Stimulated activated CD8-positive, alpha-beta memory T cell treated with anti-CD3 and anti-CD28 coated beads, Interleukin-4, amount 100 ng/mL, for 48 hours (primary cell): Measurements from ENCODE around the gene GSTA2.
"Not testable (repeated sequence)": the region's sequence is repeated elsewhere in the genome, so short reads cannot be mapped to it uniquely, and the experiment has no call there.

Source experiments
- DNase-seq: peaks from one replicate; pipeline ENCODE4 v3.0.0-alpha.2; 2020

GSTA2 gene

DNA sequence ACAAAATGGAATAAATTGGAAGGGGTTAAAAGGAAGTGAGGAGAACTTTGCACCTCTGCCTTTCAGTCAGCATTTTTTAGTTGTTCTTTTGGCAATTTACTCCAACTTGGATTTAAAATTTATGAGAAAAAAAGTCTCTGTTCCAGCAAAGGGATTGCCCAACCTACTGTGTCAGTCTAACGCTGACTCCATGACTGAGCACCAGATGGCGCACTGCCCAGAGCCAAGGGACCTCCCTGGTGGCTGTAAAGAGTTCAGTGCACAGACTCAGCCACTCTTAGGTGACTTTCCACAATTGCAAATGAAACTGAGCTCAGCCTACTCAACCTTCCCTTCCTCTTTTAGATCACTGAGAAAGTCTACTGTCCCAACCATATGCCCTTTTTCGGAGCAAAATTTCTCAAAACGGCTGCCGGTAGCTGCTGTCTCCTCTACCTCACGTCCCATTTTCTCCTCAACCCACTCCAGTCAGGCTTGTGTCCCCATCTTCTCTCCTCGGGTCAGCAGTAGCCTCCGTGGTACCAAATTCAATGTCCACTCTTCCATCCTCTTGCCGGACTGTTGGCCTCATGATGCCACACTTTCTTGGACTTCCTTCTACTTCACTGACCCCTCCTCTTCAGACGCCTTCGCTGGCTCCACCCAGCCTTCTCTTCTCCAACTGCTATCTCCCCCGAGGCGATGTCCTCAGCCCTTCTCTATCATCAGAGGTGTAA, 38.7 kb downstream of the GSTA2 start:
- DNase-seq: peak; percentile 75

DNA sequence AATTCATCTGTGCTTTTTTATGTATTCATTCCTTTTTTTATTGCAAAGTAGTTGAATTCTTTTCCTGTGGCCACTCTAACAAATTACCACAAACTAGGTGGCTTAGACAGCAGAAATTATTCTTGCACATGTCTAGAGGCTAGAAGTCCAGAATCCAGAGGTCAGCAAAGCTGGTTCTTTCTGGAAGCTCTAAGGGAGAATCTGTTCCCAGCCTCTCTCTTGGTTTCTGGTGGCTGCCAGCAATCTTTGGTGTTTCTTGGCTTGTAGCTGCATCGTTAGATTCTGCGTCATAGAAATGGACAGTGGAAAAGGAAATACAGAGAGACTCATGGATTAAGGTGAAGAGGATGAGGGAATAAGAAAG, 39.3 kb downstream of the GSTA2 start:
- DNase-seq: no peak

DNA sequence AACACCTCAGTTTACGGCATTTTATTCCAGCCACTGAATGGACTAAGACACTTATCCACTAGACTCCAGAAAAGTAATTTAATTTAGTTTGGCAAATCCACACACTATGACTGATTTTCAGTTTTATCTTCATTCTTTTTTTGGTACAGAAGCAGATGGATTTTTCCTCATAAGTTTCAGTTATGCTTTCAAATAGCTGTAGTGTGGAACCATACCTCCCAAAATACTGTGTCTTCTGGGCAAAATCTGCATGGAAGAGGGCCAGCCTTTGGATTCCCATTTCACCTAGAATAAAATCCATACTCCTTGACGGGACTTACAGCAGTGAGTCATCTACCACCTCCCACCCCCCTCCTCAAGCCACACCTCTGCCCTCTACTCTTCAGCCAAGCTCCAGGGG, 43.0 kb downstream of the GSTA2 start:
- DNase-seq: no peak

- DNase-seq: no peak
These were observed 44.7 kb downstream of the GSTA2 start for GRCh38 chr6:52718550-52718949.

DNA sequence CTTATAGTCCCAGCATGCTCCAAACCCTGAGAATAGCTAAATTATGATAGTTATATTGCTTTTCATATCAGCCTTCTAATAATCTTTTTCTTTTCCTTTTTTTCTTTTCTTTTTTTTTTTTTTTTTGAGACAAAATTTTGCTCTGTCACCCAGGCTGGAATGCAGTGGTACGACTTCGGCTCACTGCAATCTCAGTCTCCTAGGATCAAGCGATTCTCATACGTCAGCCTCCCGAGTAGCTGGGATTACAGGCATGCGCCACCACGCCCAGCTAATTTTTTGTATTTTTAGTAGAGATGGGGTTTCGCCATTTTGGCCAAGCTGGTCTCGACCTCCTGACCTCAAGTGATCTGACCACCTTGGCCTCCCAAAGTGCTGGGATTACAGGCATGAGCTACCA, 48.5 kb downstream of the GSTA2 start:
- not testable (repeated sequence) for DNase-seq

DNA sequence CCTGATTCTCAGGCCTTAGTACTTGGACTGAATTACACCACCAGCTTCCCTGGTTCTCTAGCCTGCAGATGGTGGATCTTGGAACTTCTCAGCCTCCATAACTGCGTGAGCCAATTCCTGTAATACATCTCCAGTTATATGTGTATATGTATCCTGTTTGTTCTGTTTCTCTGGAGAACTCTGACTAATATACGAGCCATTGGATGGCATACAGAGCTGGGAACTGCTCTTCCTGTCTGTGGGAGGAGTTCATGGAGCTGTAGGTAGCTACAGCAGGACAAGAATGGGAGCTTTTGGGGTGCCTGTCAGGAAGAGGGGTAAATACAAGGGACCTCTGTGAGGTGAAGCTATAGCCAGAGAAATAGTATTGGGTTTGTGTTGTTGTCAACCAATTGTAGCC, 51.1 kb downstream of the GSTA2 start:
- DNase-seq: no peak

DNA sequence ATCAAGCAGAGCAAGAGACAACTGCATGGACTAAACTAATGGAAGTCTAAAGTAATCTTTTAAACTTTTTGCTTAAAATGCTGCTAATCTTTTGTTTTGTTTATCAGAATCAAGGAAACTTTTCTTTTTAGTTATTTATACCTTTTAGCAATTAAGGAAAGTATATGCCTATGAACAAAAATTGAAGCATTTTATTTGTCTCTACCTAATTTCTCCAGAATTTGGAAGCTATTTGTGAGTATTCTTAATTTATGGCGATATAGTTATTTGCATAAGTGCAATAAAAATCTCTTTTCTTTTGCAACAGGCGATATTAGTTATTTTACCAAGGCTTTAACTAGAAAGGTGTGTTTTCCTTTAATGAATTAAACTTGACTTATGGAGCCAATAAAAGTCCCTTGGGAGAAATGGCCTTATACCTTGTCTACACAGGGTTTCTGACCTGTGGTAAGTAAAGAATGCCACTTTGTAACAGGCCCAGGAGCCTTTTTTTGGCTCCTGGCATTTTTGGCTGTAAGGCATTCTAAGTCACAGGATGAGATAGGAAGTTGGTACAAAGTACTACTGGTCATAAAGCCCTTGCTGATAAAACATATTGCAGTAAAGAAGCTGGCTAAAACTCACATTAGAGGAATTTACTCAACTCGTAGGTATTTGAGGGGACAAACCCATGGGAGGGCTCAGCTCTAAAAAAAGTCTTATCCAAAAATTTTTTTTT, 55.2 kb downstream of the GSTA2 start:
- DNase-seq: no peak

GRCh38 chr6:52706001-52706400, 57.3 kb downstream of the GSTA2 start:
- DNase-seq: no peak

GRCh38 chr6:52704781-52705502, 58.3 kb downstream of the GSTA2 start:
- not testable (repeated sequence) for DNase-seq

- DNase-seq: no peak
These were observed 59.2 kb downstream of the GSTA2 start for GRCh38 chr6:52704060-52704459.
